Activated CD8-positive, alpha-beta T cell treated with anti-CD3 and anti-CD28 coated beads, Interleukin-2, amount 10 ng/mL, durations not matched to agents 7 days and 5 days (primary cell): ENCODE data around the gene SHH. TPM values are rescaled to one million over a fixed set of nuclear protein-coding genes. Genes with fewer than 3 reads are reported as not detected.

Source experiments
- ATAC-seq: fragments of 150-1000 bp; cut with Tn5 transposase; one replicate; pipeline ENCODE4 v1.10.0; 2021; ENCODE audit warnings: moderate library complexity
- CTCF ChIA-PET: fragments of 350-600 bp; sonication (Branson Sonifier 250); formaldehyde crosslinking; loops from one replicate; lab custom pipeline; 2021; ENCODE audit warnings: antibody characterized with exemption; lab: Charles Lee
- POLR2A ChIA-PET: fragments of 350-600 bp; sonication (Branson Sonifier 250); formaldehyde crosslinking; loops from one replicate; lab custom pipeline; 2021; ENCODE audit warnings: antibody characterized with exemption; lab: Charles Lee
- DNase-seq: peaks from one replicate; pipeline ENCODE4 v3.0.0-alpha.2; 2020
- H3K27ac Mint-ChIP-seq: one replicate; pipeline ENCODE4 v1.8.0; 2021; ENCODE audit warnings: mild to moderate bottlenecking, mixed read lengths
- H3K27me3 Mint-ChIP-seq: one replicate; pipeline ENCODE4 v1.8.0; 2021; ENCODE audit warnings: low read depth, mixed read lengths
- H3K36me3 Mint-ChIP-seq: one replicate; pipeline ENCODE4 v1.8.0; 2021; ENCODE audit warnings: low read depth, mixed read lengths
- H3K4me1 Mint-ChIP-seq: one replicate; pipeline ENCODE4 v1.8.0; 2021; ENCODE audit warnings: low read depth, mixed read lengths
- H3K4me3 Mint-ChIP-seq: one replicate; pipeline ENCODE4 v1.8.0; 2021; ENCODE audit warnings: mild to moderate bottlenecking, mixed read lengths
- H3K9me3 Mint-ChIP-seq: one replicate; pipeline ENCODE4 v1.8.0; 2022; ENCODE audit warnings: mixed read lengths; ENCODE audit not compliant: insufficient read depth
- total RNA-seq, 2 experiments: library from RNA; stranded (reverse); gene quantifications; one replicate each; pipeline ENCODE4 v1.2.3, GENCODE V29; 2021

SHH gene
- total RNA-seq, 2 experiments from 2014 or later: 0.08 TPM; not detected in 1

GRCh38 chr7:155753446-155753965 lies 58.8 kb downstream of the SHH start:
- CTCF ChIA-PET: interaction anchor here (0.7 to 2.5 kb wide), 4 partner anchors 9 to 826 kb away, joined by 3 to 13 read pairs (median 6); no protein-coding TSS in a partner anchor
- Mint-ChIP-seq H3K36me3 (peaks cover 70% of the 10 kb centered on the region), H3K4me3 (no peak overlapping the region), H3K27me3 (no peaks in the 10 kb centered on the region), H3K27ac (peak overlapping the region; percentile 65), H3K9me3 (peaks cover 4% of the 10 kb centered on the region), H3K4me1 (peaks cover 65% of the 10 kb centered on the region)
- ATAC-seq: no peak
- POLR2A ChIA-PET: no interaction called here
- no peak for DNase-seq

- Mint-ChIP-seq H3K4me1 (peaks cover 66% of the 10 kb centered on the region), H3K27ac (peak overlapping the region; percentile 65), H3K9me3 (peaks cover 4% of the 10 kb centered on the region), H3K4me3 (no peak overlapping the region), H3K36me3 (peaks cover 71% of the 10 kb centered on the region), H3K27me3 (no peaks in the 10 kb centered on the region)
- no peak for ATAC-seq
- POLR2A ChIA-PET: no interaction called here
- DNase-seq: no peak
- CTCF ChIA-PET: interaction anchor here (0.7 kb wide), 1 partner anchor 9 kb away, joined by 3 read pairs; no protein-coding TSS in a partner anchor
Measured at GRCh38 chr7:155752756-155753445, 59.4 kb downstream of the SHH start.

GRCh38 chr7:155751409-155751808 lies 60.9 kb downstream of the SHH start:
- ATAC-seq (no peak), DNase-seq (no peak)
- H3K4me1 Mint-ChIP-seq: peaks cover 66% of the 10 kb centered on the region
- H3K4me3 Mint-ChIP-seq: no peak overlapping the region
- H3K27ac Mint-ChIP-seq: no peak overlapping the region
- CTCF ChIA-PET: interaction anchor here (0.8 kb wide), 1 partner anchor 152 kb away, joined by 3 read pairs; no protein-coding TSS in a partner anchor
- no peaks in the 10 kb centered on the region for H3K27me3 Mint-ChIP-seq
- peaks cover 67% of the 10 kb centered on the region for H3K36me3 Mint-ChIP-seq
- POLR2A ChIA-PET: no interaction called here
- H3K9me3 Mint-ChIP-seq: no peaks in the 10 kb centered on the region

- POLR2A ChIA-PET: no interaction called here
- ATAC-seq (no peak), DNase-seq (no peak)
- CTCF ChIA-PET: interaction anchor here (0.8 kb wide), 1 partner anchor 152 kb away, joined by 3 read pairs; no protein-coding TSS in a partner anchor
- no peak overlapping the region for H3K27ac Mint-ChIP-seq
- no peaks in the 10 kb centered on the region for H3K27me3 Mint-ChIP-seq
- peaks cover 73% of the 10 kb centered on the region for H3K36me3 Mint-ChIP-seq
- H3K4me1 Mint-ChIP-seq: peaks cover 70% of the 10 kb centered on the region
- H3K4me3 Mint-ChIP-seq: no peak overlapping the region
- H3K9me3 Mint-ChIP-seq: no peaks in the 10 kb centered on the region
Measured at GRCh38 chr7:155750255-155751125, 61.8 kb downstream of the SHH start.

Other genes with a start within 250 kb of the SHH start
- 10 to 100 TPM; 81.4 to 85.6 TPM for gene RBM33, start 167.8 kb downstream of the SHH start, total RNA-seq